DMS 273 treated with DMSO at 0.1 percent for 48 hours (cell line): Measurements from ENCODE around the gene FLNB.

Source experiments
- DNase-seq: peaks from one replicate; lab custom pipeline; 2025; lab: John Stamatoyannopoulos, UW

Gene FLNB

GRCh38 chr3:58135712-58136543 is 127.7 kb downstream of the FLNB start:
- DNase-seq: no peak

- DNase-seq: no peak
These were observed 129.1 kb downstream of the FLNB start for GRCh38 chr3:58137306-58137705.

DNA sequence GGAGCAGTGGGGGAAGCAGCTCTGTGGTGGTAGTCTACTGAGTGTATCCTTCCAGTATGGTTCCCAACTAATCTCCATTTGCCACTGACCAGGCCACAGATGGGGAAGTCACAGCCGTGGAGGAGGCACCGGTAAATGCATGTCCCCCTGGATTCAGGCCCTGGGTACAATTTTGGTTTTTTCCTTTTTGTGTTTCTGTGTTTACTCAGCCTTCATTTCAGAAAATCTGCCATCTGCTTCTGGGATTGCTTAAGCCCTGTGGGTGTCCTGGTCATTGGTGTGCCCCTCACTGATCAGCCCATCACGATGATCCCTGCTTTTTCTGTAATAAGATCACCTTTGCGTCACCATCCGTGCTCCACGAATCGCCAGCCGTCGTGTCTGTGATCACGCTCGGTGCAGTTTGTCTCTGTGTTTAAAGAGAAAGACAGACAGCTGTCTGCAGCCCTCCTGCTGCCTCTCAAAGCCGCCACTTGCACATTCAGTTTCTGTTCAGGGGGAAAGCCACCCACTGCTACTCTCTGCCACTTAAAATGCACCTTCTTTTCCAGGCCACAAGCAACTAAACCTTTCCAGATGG is 133.6 kb downstream of the FLNB start:
- DNase-seq: no peak

GRCh38 chr3:58143417-58144055 is 135.3 kb downstream of the FLNB start:
- DNase-seq: no peak

DNA sequence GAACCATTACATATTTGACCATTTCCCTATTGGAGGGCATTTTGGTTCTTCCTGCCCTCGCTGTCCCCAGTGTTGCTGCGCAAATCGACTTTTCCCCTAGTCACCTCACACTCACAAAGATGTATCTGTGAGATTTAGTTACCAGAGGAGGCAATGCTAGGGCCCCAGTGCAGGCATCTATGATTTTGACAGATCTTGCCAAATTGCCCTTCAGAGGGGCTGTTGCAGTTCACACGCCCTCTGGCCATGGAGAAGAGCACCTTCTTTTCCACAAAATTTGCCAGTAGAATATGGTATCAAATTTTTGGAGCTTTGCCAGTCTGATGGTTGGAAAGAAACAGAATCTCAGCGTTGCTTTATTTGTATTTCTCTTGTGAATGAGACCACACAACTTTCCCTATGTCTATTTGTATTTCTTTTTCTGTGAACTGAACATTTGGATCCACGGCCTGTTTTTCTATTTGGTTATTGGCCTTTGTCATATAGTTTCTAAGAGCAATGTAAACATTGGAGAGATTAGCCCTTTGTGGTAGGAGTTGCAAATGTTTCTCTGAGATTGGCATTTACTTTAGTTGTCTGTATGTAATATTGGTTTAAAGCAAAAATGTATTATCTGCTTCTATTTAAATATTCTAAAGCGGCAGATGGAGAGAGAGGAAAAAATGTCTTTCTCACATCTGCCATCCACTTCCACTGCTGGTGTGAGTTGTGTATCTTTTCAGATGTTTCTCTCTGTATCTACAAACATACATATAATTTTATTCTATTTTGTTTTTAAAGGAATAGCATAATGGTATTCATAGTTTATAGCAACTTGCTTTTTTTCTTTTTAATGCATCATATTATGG is 136.5 kb downstream of the FLNB start:
- no peak for DNase-seq

DNA sequence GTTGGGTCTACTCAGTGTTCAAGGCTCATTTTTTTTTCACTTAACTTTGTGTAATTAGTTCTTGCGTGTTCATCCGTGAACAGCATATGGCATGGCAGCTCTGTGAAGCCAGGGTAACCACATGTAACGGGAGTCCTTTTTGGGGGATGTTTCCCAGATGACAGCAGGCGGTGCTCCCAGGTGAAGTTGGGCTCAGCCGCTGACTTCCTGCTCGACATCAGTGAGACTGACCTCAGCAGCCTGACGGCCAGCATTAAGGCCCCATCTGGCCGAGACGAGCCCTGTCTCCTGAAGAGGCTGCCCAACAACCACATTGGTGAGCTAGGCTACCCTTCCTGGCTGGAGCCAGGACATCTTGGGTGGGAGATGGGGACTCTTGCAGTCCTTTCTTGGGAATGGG is 139.8 kb downstream of the FLNB start:
- no peak for DNase-seq

DNA sequence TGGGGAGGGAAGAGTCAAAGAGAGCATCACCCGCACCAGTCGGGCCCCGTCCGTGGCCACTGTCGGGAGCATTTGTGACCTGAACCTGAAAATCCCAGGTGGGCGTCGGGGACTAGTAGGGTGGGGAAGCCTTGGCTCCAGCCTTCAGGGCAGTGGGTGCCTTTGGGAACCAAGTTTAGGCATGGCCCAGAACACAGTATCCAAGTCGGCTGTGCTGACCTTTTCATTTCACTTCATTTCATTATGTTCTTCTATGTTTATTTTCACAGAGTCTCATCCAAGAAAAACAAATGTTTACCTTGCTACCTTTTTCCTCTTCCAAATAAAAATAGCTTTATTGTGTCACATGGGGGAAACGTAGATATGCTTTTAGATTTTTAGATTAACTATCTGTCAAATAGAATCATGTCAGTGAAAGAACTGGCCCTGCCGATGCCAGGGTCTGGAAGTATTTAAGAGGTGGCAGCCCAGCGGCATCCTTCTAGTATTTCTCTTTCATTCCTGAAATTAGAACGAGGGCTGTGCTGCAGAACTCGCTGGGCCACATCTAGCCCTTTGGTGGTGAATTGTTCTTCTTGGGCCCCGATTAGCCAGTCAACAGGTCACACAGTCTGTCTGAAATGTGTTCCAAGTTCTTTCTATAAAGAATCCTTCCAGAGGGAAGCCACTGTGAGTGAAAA is 142.0 kb downstream of the FLNB start:
- DNase-seq: no peak

DNA sequence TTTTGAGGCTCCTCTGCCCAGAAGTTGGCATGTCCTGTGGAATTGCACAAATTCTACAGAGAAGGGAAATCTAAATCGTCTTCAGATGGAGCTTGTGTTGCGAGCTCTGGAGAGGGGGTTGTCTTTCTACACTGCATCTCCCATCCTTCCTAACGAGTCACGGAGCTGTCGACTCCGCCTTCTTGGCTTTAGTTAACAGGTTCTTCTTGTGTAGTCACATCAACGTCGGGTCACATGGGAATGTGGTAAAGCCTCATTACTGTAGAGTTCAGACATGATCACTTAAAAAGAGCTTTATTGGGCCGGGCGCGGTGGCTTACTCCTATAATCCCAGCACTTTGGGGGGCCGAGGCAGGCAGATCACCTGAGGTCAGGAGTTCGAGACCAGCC is 142.6 kb downstream of the FLNB start:
- no peak for DNase-seq

DNA sequence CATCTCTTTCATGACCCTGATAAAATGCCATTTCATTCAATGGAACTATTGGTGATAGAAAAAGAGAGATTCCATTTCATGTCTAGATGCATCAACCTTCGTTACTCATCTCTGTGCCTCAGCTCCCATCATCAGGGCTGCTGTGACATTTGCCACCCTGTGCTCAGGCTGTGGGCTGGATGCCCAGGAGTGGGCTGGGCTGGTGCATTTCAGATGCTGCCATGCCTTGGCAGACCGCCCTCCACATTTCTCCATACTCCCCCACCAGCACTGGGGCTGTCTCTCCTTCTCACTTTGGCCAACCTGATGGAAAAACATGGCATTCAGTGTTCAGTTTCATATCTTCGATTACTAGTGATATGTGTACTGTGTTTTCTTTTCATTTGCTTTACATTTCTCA is 143.4 kb downstream of the FLNB start:
- no peak for DNase-seq

DNA sequence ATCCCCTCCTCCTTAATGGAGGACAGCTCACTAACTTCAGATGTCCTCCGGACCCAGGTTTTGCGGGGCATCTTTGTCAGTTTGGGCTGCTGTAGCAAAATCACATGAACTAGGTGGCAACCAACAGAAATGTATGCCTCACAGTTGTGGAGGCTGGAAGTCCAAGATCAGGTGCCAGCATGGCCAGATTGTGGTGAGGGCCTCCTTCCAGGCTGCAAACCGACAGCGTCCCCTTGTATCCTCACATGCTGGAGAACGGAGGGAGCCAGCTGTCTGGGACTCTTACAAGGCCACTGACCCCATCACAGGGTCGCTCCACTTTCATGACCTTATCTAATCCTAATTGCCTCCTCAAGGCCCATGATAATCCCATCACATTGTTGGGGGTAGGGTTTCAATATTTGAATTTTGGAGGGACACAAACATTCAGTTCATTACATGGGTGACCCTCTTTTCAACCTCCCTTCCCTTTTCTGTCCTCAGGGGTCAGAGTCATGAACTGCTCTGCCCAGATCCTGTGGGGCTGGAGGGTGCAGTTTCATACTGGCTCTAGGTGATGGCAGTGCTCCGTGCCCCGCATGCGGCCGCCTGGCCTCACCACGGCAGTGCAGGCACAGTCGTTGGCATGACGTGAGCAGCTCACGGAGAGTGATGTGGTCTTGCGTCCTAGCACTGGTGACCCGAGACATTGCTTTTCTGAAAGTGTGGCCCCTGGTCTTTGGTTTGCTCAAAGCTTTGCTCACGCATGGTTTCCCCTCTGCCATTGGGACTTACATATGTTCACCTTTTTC is 144.2 kb downstream of the FLNB start:
- DNase-seq: no peak

- DNase-seq: no peak
These were observed 145.1 kb downstream of the FLNB start for GRCh38 chr3:58153371-58153770.

GRCh38 chr3:58154626-58155449 is 146.6 kb downstream of the FLNB start:
- no peak for DNase-seq

DNA sequence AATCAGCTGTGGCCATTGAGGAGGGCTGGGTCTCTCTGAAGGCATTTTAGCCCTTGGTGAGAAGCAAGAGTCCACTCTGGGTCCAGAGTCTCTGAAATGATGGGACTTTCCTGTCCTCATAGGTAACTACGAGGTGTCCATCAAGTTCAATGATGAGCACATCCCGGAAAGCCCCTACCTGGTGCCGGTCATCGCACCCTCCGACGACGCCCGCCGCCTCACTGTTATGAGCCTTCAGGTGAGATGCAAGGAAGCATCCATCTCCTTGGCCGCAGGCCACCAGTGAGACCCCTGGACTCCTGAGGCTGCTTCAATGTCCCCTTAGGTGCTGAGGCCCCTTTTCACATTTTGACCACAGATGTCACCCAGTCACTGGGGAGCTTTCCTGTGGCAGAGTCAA is 147.6 kb downstream of the FLNB start:
- no peak for DNase-seq

DNA sequence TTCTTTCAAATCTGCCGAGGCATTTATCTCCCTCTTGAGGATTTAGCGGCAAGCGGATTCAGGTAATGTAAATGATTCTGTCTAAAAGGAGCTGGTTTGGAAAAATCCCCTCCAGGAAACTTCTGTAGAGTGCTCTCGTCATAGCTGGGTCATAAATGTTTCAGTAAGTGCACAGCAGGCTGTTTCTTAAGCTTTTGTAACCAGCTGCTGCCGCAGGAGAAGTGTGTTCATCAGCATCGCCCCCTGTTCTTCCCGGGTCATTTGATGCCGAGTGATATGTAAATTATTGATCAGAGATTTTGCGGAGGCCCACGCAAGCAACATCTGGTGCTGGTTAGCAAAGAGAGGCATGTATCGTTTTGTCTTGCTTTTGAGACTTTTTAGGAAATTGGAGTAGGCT is 149.5 kb downstream of the FLNB start:
- DNase-seq: no peak

DNA sequence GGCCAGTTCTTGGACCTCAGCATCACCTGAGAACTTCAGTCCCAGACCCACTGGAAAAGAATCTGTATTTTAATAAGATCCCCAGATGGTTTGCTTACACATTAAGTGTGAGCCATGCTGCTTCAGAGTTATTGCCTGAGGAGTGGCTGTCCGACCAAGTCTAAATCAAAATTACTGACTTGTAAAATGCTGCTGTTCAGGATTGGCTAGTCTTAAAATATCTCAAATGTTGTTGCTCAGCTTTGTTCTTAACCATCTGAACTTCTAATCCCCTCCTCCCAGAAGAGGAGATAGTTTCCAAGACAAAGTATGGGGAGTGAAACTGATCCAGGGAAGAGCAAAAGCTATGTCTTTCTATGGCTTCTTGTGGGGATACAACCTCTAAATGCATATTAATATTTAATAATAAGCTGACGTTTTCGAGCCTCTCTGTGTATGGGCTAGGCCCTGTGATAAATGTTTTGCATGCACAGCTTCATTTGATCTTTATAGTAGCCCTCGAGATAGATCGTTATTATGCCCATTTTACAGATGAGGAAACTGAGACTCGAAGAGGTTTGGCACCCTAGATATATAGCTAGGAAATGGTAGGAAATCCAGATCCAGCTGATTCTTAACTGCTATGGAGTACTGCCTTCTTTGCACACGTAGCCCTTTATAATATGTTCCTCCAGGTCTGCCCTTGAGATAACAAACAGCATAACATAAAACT is 150.4 kb downstream of the FLNB start:
- no peak for DNase-seq

GRCh38 chr3:58160399-58160798 is 152.2 kb downstream of the FLNB start:
- no peak for DNase-seq

GRCh38 chr3:58161435-58162398 is 153.5 kb downstream of the FLNB start:
- no peak for DNase-seq

- DNase-seq: no peak
These were observed 155.0 kb downstream of the FLNB start for GRCh38 chr3:58163234-58163633.
